ENCODE results near the gene CFAP54. TPM values are rescaled to one million over a fixed set of nuclear protein-coding genes. Genes with fewer than 3 reads are reported as not detected.

CFAP54 gene
- total and polyA plus RNA-seq, 2 experiments from 2014 or later, result 0.07 to 0.76 TPM

GRCh38 chr12:96495155-96495554, 5.8 kb downstream of the CFAP54 start:
- no peaks in the 10 kb centered on the region for H3K79me2 ChIP-seq (replicated peaks; ENCODE audit: insufficient read depth)
- no peaks in the 10 kb centered on the region for H3K36me3 ChIP-seq (ENCODE audit: insufficient read depth)
- H3K9me2 ChIP-seq (ENCODE audit: insufficient read depth), result no peaks in the 10 kb centered on the region; the same call in 1 of the 2 replicates
- Mint-ChIP-seq H3K4me3 (no peak overlapping the region), H3K27me3 (ENCODE audit: insufficient read depth, low read depth, poor library complexity) (no peaks in the 10 kb centered on the region), H3K4me1 (no peaks in the 10 kb centered on the region), H3K36me3 (ENCODE audit: low read depth) (no peaks in the 10 kb centered on the region), H3K27ac (no peak overlapping the region), H3K9me3 (no peaks in the 10 kb centered on the region)
- ATAC-seq (no peak), DNase-seq (ENCODE audit: low spot score) (no peak)
- no peak for TF ChIP-seq ZNF462 (CRISPR knock-in tag; IDR thresholded peaks at IDR 0.05)
- TF ChIP-seq ZNF331 (CRISPR knock-in tag; IDR thresholded peaks at IDR 0.05; ENCODE audit: low read depth), result no peak
- no peaks in the 10 kb centered on the region for H4K20me1 ChIP-seq (replicated peaks; ENCODE audit: insufficient read depth)
- H3K4me3 ChIP-seq, result no peak overlapping the region
- H3K27ac ChIP-seq (ENCODE audit: low read depth), result no peak overlapping the region
- no peak overlapping the region for H3K4me2 ChIP-seq
- no peak overlapping the region for H2AFZ ChIP-seq
- H3F3A ChIP-seq (replicated peaks; ENCODE audit: low read depth), result no peaks in the 10 kb centered on the region
- H3K27me3 ChIP-seq (ENCODE audit: insufficient read depth), result 0 out of 2 replicates have a peak, but pooled peaks cover 3% of the 10 kb centered on the region
- no peaks in the 10 kb centered on the region for H3K4me1 ChIP-seq (ENCODE audit: insufficient read depth)

- no peak overlapping the region for H2AFZ ChIP-seq
- no peak for ATAC-seq
- no peak for TF ChIP-seq CTCF (conservative IDR thresholded peaks at IDR 0.05; ENCODE audit: low read depth in 2 of 2)
- no peak for TF ChIP-seq CREB1 (CRISPR knock-in tag; IDR thresholded peaks at IDR 0.05; ENCODE audit: low read depth)
- TF ChIP-seq ZNF114 (CRISPR knock-in tag; IDR thresholded peaks at IDR 0.05), result no peak
- TF ChIP-seq NANOG (IDR thresholded peaks at IDR 0.05; ENCODE audit: borderline replicate concordance), result no peak
Measured at GRCh38 chr12:96495841-96496545, 6.6 kb downstream of the CFAP54 start.

More at GRCh38 chr12:96495841-96496545, 6.6 kb downstream of the CFAP54 start:
- H3K27me3 Mint-ChIP-seq (ENCODE audit: insufficient read depth, low read depth, poor library complexity), result no peaks in the 10 kb centered on the region
- Histone ChIP-seq H3F3A (replicated peaks; ENCODE audit: low read depth) (no peaks in the 10 kb centered on the region), H3K4me1 (ENCODE audit: insufficient read depth) (no peaks in the 10 kb centered on the region), H3K9me2 (ENCODE audit: insufficient read depth) (no peaks in the 10 kb centered on the region; the same call in 1 of the 2 replicates), H3K4me3 (no peak overlapping the region), H3K79me2 (replicated peaks; ENCODE audit: insufficient read depth) (no peaks in the 10 kb centered on the region), H3K27me3 (ENCODE audit: insufficient read depth) (no peaks in the 10 kb centered on the region), H3K4me2 (no peak overlapping the region), H3K27ac (ENCODE audit: low read depth) (no peak overlapping the region), H4K20me1 (replicated peaks; ENCODE audit: insufficient read depth) (no peaks in the 10 kb centered on the region), H3K36me3 (ENCODE audit: insufficient read depth) (no peaks in the 10 kb centered on the region)
- no peak overlapping the region for H3K4me3 Mint-ChIP-seq
- peaks cover 2% of the 10 kb centered on the region; the same call in 2 of the 3 replicates for H3K4me1 Mint-ChIP-seq
- no peak for DNase-seq (ENCODE audit: low spot score)
- no peaks in the 10 kb centered on the region for H3K36me3 Mint-ChIP-seq (ENCODE audit: low read depth)
- no peak overlapping the region for H3K27ac Mint-ChIP-seq
- H3K9me3 Mint-ChIP-seq, result no peaks in the 10 kb centered on the region
